ENCODE data around the gene COPS7B. TPM values are rescaled to one million over a fixed set of nuclear protein-coding genes. Genes with fewer than 3 reads are reported as not detected.

Gene COPS7B
- total RNA-seq, 2 donors from 2014 or later, result 18.3 to 33.3 TPM

DNA sequence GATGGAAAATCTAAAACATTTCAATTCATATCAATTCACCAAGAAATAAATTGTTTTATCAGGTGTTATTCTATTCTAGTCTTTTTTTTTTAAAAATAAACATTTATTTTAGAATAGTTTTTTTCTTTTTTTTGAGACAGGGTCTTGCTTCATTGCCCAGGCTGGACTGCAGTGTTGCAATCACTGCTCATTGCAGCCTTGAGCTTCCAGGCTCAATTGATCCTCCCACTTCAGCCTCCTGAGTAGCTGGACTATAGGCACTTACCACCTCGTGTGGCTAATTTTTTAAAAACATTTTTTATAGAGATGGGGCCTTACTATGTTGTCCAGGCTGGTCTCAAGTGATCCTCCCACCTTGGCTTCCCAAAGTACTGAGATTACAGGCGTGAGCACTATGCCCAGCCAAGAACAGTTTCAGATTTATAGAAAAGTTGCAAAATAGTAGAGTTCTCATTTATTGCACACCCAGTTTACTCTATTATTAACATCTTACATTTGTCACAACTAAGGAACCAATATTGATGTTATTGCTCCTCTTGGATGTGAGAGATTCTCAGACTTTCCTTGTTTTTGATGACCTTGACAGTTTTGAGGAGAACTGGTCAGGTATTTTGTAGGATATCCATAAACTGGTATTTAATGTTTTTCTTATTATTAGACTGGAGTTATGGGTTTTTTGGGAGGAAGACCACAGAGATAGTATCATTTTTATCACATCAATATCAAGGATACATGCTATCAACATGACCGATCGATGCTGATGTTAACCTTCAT is 35.0 kb upstream of the COPS7B start:
- H3K27me3 ChIP-seq, result no peaks in the 10 kb centered on the region
- H3K9ac ChIP-seq (ENCODE audit: low read depth in 2 of 2, low read length in 2 of 2), result no peak overlapping the region
- intact Hi-C loops (cut with DNase I), result no loop called here
- no peak overlapping the region for H3K4me3 ChIP-seq
- no peak overlapping the region for H3K27ac ChIP-seq
- H3K4me1 ChIP-seq, result no peaks in the 10 kb centered on the region
- H3K36me3 ChIP-seq, result no peaks in the 10 kb centered on the region
- DNase-seq, result no peak
- TF ChIP-seq, protein P1, sequence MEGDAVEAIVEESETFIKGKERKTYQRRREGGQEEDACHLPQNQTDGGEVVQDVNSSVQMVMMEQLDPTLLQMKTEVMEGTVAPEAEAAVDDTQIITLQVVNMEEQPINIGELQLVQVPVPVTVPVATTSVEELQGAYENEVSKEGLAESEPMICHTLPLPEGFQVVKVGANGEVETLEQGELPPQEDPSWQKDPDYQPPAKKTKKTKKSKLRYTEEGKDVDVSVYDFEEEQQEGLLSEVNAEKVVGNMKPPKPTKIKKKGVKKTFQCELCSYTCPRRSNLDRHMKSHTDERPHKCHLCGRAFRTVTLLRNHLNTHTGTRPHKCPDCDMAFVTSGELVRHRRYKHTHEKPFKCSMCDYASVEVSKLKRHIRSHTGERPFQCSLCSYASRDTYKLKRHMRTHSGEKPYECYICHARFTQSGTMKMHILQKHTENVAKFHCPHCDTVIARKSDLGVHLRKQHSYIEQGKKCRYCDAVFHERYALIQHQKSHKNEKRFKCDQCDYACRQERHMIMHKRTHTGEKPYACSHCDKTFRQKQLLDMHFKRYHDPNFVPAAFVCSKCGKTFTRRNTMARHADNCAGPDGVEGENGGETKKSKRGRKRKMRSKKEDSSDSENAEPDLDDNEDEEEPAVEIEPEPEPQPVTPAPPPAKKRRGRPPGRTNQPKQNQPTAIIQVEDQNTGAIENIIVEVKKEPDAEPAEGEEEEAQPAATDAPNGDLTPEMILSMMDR (IDR thresholded peaks at IDR 0.05), result no peak
- H3K9me3 ChIP-seq, result no peaks in the 10 kb centered on the region

DNA sequence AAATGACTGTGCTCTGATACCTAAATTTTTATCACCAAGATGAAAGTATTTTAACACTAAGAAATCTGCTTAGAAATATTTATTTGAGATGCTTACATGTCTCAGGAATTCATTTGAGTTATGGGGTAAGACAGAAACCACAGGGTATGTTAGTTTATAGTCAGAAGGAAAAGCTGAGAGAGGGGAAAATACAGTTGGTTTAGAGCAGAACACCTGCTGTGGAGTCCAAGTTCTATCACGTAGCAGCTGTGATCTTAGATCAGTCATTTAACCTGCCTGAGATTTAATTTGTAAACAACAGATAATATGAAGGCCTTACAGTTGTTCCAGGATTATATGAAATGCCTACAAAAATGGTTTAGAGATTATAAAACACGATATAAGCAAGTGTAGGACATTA is 34.2 kb upstream of the COPS7B start:
- intact Hi-C loops (cut with DNase I), result no loop called here
- Histone ChIP-seq H3K27me3 (no peaks in the 10 kb centered on the region), H3K4me1 (no peaks in the 10 kb centered on the region), H3K9me3 (no peaks in the 10 kb centered on the region), H3K36me3 (no peaks in the 10 kb centered on the region), H3K27ac (no peak overlapping the region), H3K9ac (ENCODE audit: low read depth in 2 of 2, low read length in 2 of 2) (no peak overlapping the region), H3K4me3 (no peak overlapping the region)
- TF ChIP-seq, protein P1 (IDR thresholded peaks at IDR 0.05), result no peak
- no peak for DNase-seq

DNA sequence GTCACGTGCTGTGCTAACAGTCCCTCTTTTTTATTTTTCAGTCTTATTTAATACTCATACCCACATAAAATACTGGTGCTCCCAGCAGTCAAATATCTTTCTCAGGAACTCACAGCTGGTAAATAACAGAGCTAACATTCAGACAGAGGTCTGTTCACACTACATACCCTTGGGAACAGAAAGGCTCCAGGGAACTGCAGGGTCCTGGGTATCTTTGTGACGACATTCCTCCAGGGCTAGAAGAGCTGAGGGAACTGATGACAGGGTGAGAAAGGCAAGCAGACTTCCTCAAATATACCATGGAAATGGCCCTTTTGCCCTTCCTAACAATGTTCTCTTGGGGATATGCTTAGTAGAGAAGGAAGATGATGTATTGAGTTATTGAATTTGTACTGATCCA is 24.5 kb upstream of the COPS7B start:
- Histone ChIP-seq H3K4me3 (no peak overlapping the region), H3K9me3 (no peaks in the 10 kb centered on the region), H3K27me3 (no peaks in the 10 kb centered on the region), H3K36me3 (no peaks in the 10 kb centered on the region), H3K9ac (ENCODE audit: low read depth in 2 of 2, low read length in 2 of 2) (no peak overlapping the region), H3K27ac (no peak overlapping the region), H3K4me1 (no peaks in the 10 kb centered on the region)
- TF ChIP-seq, protein P1 (IDR thresholded peaks at IDR 0.05), result no peak
- no peak for DNase-seq
- intact Hi-C loops (cut with DNase I), result no loop called here

DNA sequence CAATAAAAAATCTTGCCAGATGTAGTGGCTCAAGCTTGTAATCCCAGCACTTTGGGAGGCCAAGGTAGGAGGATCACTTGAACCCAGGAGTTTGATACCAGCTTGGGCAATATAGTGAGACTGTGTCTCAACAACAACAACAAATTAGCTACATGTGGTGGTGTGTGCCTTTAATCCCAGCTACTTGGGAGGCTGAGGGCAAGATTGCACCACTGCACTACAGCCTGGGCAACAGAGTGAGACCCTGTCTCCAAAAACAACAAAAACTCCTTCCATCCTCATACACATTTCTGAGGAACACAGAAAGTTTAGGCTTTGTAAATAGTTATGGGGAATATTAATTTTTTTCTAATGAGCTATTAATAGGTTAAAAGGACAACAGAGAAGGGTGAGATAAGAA is 22.1 kb upstream of the COPS7B start:
- no peaks in the 10 kb centered on the region for H3K27me3 ChIP-seq
- no peak overlapping the region for H3K27ac ChIP-seq
- intact Hi-C loops (cut with DNase I), result no loop called here
- TF ChIP-seq, protein P1 (IDR thresholded peaks at IDR 0.05), result no peak
- no peak overlapping the region for H3K9ac ChIP-seq (ENCODE audit: low read depth in 2 of 2, low read length in 2 of 2)
- H3K4me1 ChIP-seq, result no peaks in the 10 kb centered on the region
- H3K4me3 ChIP-seq, result no peak overlapping the region
- DNase-seq, result no peak
- H3K9me3 ChIP-seq, result no peaks in the 10 kb centered on the region
- H3K36me3 ChIP-seq, result no peaks in the 10 kb centered on the region

DNA sequence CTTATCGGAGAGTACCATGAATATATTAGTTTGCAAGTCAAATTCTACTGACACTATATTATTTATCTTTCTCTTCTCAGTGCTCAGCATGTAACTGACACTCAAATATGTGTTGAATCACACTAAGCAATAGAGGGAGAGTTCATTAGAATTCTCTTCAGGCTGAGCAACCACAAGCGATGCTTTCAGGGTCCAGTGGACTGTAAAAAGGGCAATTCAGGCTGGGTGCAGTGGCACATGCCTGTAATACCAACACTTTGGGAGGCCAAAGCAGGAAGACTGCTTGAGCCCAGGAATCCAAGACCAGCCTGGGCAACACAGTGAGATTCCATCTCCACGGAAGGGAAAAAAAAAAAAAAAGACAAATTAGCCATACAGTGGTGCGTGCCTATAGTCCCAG is 21.5 kb upstream of the COPS7B start:
- no peak for DNase-seq
- Histone ChIP-seq H3K9ac (ENCODE audit: low read depth in 2 of 2, low read length in 2 of 2) (no peak overlapping the region), H3K4me1 (no peaks in the 10 kb centered on the region), H3K4me3 (no peak overlapping the region), H3K27me3 (no peaks in the 10 kb centered on the region), H3K36me3 (no peaks in the 10 kb centered on the region), H3K9me3 (no peaks in the 10 kb centered on the region), H3K27ac (no peak overlapping the region)
- intact Hi-C loops (cut with DNase I), result no loop called here
- TF ChIP-seq, protein P1 (IDR thresholded peaks at IDR 0.05), result no peak

Measured in colonic mucosa (tissue), 4 donors.